Measurements from ENCODE around the gene TIMELESS.
A peak's percentile ranks its signal among the peaks of the same experiment; 100 is the strongest.
"Not testable (repeated sequence)": the region's sequence is repeated elsewhere in the genome, so short reads cannot be mapped to it uniquely, and the experiment has no call there.

TIMELESS gene

GRCh38 chr12:56448860-56449621, at the start of gene TIMELESS:
Gene TIMELESS (minus strand): TSS chr12:56449426. CDS start chr12:56434170, 15,256 bp downstream.
- peak; percentile 92 for DNase-seq

- DNase-seq, result not testable (repeated sequence)
Observed at GRCh38 chr12:56498126-56498902, 49.1 kb upstream of the TIMELESS start.

- DNase-seq, result not testable (repeated sequence)
Observed at GRCh38 chr12:56496704-56497103, 47.5 kb upstream of the TIMELESS start.

GRCh38 chr12:56494481-56494880, 45.3 kb upstream of the TIMELESS start:
- DNase-seq, result not testable (repeated sequence)

- DNase-seq, result not testable (repeated sequence)
Observed at GRCh38 chr12:56494106-56494415, 44.8 kb upstream of the TIMELESS start.

- not testable (repeated sequence) for DNase-seq
Observed at GRCh38 chr12:56493409-56494105, 44.3 kb upstream of the TIMELESS start.

GRCh38 chr12:56490360-56490759, 41.1 kb upstream of the TIMELESS start:
- DNase-seq, result no peak

- DNase-seq, result peak; percentile 89
Observed at GRCh38 chr12:56488041-56488955, 39.1 kb upstream of the TIMELESS start, which contains the start of gene GLS2. Gene GLS2 (minus strand): TSS chr12:56488161. CDS start chr12:56488118, 43 bp downstream.

GRCh38 chr12:56487448-56488040, 38.3 kb upstream of the TIMELESS start:
- DNase-seq, result peak; percentile 66

- DNase-seq, result no peak
Observed at GRCh38 chr12:56486694-56487093, 37.5 kb upstream of the TIMELESS start.

GRCh38 chr12:56484566-56484965, 35.3 kb upstream of the TIMELESS start:
- no peak for DNase-seq

GRCh38 chr12:56479625-56480024, 30.4 kb upstream of the TIMELESS start:
- no peak for DNase-seq

- DNase-seq, result no peak
Observed at GRCh38 chr12:56477521-56478225, 28.4 kb upstream of the TIMELESS start.

GRCh38 chr12:56476972-56477432, 27.8 kb upstream of the TIMELESS start:
- no peak for DNase-seq

GRCh38 chr12:56476143-56476542, 26.9 kb upstream of the TIMELESS start:
- no peak for DNase-seq

GRCh38 chr12:56474389-56474788, 25.2 kb upstream of the TIMELESS start:
- DNase-seq, result no peak

GRCh38 chr12:56469007-56469930, 20.0 kb upstream of the TIMELESS start:
- DNase-seq, result no peak

- peak; percentile 85 for DNase-seq
Observed at GRCh38 chr12:56468216-56469006, 19.2 kb upstream of the TIMELESS start, which contains the start of gene SPRYD4. Gene SPRYD4 (plus strand): TSS chr12:56468578. CDS start chr12:56468592, 14 bp downstream.

- no peak for DNase-seq
Observed at GRCh38 chr12:56462565-56462964, 13.3 kb upstream of the TIMELESS start.

Measured in NCI-H526 treated with DMSO at 0.1 percent for 48 hours (cell line).